SK-N-MC (cell line): Measurements from ENCODE around the gene GGCX.

ENCODE experiments used
- EZH2 ChIP-seq: fragments of 200-600 bp; sonication (generic); IDR thresholded peaks from one replicate; pipeline ENCODE4 v1.6.1; 2017; ENCODE audit warnings: antibody characterized with exemption
- POLR2AphosphoS5 ChIP-seq: IDR thresholded peaks from 2 replicates; pipeline ENCODE4 v1.6.1; 2012; ENCODE audit warnings: mild to moderate bottlenecking, low read depth, low read length, borderline replicate concordance

DNA sequence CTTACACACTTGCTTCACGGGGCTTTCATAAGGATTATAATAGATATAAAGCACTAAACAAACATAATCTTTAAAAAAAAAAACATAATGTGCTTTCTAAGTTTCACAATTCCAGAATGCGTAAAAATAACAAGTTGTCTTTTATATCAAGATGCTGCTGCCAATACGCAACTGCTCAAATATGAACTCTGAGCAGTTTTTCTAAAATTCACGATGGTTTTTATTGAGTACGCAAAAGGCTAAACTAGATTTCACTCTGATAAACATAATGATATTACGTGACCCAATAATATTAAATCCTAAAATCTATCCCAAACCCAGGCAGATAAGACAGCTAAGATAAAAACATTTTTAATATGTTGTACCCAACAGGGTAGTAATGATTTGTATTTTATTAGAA, 47.0 kb downstream of the GGCX start:
- TF ChIP-seq POLR2AphosphoS5 (no peak), EZH2 (no peak)
